NCI-H82 (cell line): ENCODE data around the gene FBL.
A peak's percentile ranks its signal among the peaks of the same experiment; 100 is the strongest.
"Not testable (repeated sequence)": the region's sequence is repeated elsewhere in the genome, so short reads cannot be mapped to it uniquely, and the experiment has no call there.

ENCODE experiments used
- DNase-seq: peaks from one replicate; lab custom pipeline; 2025; lab: John Stamatoyannopoulos, UW

Gene FBL

DNA sequence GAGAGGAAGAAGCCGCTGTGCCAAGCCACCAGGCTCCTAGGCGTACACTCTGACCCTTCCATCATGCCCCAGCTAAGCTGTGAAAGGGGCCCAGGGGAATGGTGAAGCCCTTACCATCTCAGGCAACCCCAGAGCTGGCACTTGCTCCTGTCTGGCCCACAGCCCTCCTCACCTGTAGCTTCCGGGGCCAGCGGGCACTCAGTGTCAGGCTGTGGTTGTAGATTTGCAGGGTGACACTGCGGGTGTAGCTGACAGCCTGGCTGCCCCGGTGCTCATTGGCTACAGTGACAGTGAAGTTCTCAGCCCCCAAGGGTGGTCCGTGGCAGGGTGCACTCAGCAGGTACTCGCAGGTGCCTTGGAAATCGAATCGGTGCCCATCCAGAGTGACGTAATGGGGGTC is 30.3 kb upstream of the FBL start:
- not testable (repeated sequence) for DNase-seq

DNA sequence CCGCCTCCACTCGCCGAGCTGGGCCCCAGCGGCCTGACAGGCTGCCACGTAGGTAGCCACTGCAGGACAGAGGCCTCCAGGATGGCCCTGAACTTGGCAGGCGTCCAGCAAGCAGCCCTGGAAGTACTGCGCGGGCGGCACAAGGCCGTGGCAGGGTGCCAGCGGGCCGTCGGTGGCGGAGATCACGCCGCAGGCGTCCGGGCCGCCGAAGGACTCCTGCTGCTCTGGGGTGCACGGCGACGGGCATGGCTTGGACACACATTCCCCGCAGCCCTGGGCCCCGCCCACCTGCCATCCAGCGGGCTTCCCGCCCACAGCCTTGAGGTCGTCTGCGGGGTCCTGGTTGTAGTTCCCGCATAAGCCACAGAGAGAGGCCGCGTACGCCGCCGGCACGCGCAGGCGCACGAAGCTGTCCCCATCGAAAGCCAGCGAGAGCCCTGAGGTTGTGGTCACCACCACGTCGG is 29.3 kb upstream of the FBL start:
- peak; percentile 64 for DNase-seq

DNA sequence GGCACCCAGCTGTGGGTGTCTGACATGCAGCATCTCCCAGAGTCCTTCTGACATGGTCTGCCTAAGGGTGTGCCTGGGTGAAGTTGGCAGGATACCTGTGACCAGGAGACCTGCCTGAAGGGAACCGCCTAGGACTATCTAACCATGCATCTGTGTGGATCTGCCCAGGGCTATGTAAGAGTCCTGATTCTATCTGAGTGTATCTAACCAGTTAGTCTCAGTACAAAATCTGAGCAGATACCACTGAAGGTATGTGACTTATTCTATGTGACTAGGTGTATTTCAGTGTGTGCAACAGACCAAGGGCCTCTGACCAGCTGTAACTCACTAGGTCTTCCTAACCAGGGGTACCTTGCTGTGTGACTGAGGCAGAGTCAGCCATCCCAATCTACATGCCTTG is 28.2 kb upstream of the FBL start:
- no peak for DNase-seq

DNA sequence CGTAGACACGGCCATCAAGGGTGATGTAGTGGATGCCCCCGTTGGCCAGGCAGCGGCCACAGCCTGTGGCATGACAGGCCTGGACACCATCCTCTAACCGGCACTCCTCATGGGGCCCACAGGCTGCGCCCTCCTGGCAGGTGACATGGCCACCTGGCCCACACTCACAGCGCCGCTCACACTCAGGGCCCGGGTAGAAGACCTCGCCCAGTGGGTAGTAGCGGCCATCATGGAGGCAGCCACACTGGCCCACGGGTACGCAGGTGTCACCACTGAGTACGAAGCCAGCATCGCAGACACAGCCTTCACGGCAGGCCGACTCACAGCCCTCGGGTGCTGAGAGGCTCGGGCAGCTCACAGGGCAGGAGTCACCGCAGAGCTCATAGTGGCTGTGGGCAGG is 27.2 kb upstream of the FBL start:
- DNase-seq: no peak

DNA sequence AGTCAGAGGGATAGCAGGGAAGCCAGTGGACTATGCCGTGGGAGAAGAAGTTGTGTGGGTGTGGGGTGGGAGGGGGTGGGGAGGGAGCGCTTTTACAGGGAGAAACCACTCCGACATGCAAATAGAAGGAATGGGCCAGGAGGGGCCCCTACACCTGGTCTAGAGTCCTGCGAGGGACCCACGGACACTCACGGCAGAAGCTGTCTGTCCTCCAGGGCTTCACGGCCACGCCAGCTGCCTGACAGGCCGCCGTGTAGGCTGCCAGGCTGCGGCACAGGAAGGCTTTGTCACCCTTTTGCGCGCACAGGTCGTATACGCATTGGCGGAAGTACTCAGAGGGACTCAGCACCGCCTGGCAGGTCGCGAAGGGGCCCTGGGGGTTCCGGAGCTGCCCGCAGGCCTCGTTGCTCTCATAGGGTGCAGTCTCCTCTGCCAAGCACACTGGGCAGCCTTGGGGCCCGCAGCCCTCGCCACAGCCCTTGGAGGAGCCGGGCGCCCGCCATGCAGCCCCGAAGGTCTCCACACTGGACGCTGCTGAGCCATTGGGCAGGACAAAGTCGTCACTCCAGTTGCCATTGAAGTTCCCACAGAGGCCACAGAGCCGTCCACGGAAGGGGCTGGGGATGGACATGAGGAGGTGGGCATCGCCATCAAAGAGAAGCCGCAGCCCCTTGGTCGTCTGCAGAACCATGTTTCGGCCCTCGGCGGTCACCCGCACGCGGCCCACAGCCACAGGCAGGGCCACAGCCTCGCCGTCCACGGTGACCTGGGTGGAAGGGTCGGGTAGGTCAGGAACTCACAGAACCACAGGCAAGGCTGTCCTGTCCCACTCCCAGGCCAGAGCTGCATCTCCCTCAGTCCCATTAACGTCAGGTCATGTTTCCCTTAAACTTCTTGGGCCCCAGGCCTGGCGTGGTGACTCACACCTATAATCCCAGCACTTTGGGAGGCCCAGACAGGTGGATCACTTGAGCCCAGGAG is 26.0 kb upstream of the FBL start:
- DNase-seq: no peak

DNA sequence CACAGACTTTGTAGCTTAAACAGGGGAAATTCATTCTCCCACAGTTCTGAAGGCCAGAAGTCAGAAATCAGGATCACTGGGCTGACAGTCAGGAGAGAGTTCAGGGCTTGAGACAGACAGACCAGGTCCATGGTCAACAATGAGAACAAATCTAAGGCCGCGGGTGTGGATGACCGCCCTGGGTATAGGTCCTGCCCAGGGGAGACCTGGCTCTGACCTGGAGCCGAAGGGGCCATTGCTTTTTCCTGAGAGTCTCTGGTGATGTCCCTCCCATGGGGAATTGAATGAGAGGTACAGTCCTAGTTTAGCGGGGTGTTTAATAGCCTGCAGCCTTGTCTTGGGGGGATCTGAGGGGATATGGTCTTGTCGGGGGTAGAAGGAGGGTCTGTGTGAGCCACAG is 25.2 kb upstream of the FBL start:
- DNase-seq: no peak

DNA sequence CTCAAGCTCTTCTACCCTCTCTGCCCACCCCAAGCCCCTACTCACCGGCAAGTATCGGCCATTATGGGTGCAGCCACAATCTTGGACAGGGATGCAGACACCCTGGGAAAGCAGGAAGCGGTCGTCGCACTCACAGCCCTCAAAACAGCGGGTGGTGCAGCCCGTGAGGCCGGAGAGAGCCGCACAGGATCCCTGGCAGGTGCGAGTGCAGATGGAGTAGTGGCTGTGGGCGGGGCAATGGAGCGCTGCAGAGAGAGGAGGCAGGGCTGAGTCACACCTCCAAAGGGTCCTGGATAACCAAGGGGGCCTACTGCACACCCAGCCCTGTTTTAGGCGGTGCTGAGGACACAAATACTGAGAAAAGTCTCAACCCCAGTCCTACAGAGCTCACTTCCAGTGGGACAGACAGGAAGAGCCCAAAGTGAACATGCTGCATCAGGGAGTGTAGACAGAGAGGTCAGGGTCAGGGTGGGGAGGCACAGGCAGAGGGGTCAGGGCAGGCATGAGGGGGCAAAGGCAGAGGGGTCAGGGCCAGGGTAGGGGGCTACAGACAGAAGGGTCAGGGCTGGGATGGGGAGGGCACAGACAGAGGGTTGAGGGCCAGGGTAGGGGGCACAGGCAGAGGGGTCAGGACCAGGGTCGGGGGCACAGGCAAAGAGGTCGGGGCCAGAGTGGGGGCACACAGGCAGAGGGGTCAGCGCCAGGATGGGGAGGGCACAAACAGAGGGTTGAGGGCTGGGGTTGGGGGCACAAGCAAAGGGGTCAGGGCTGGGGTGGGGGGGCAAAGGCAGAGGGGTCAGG is 24.2 kb upstream of the FBL start:
- peak; percentile 60 for DNase-seq

DNA sequence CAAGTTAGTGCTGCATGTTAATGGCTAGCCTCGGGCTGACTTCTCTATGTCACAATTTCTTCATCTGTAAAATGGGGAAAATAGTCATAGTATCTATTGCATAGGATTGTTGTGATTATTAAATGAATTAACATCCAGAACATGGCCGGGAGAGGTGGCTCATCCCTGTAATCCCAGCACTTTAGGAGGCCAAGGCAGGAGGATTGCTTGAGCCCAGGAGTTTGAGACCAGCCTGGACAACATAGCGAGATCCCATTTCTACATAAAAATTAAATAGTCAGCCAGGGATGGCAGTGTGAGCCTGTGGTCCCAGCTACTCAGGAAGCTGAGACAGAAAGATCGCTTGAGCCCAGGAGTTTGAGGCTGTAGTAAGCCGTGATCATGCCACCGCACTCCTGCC is 21.8 kb upstream of the FBL start:
- no peak for DNase-seq

DNA sequence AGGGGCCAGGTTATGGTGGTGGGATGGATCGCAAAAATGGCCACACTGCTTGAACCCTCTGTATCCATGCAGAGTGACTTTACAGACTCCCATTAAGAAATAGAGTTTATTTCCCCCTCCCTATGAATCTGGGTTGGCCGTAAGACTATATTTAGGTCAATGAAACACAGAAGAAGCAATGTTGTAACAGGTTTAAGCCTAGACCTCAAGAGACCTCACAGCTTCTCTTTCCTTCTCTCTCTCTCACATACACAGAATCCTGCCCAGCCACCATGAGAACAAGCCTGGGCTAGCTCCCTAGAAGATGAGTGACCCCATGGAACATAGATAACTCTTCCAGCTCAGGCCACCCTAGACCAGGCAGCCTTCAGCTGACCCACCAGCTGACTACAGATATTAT is 21.0 kb upstream of the FBL start:
- no peak for DNase-seq

DNA sequence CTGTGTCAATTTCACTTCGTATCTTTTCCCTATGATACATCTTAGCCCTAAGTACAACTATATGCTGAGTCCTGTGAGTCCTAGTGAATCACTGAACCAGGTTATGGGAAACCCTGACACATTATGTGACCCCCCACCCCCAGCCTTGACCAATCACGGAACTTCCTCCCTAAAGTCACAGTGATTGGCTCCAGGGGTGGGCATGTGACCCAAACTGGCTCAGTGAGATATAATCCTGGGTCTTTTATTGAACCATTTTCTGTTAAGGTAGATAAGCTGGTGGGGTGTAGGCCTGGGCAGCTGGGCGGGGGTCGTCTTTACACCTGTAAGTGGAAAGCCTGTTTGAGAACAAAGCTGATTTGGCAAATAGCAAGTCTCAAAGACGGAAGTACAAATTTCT is 19.8 kb upstream of the FBL start:
- DNase-seq: no peak

DNA sequence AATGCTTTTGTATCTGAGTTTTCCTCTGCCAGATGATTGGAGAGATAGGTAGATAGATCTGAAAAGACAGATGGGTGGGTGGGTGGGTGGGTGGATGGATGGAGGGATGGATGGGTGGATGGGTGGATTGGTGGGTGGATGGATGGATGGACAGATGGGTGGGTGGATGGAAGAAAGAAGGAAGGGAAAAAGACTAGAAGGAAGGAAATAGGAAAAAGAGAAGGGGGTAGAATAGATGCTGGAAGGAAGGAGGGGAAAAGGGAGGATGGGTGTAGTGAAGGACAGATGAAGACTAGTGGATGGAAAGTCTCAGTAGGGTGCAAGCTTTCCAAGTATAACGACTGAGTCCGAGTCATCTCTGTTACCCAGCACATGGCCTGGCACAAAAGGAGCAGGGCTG is 19.0 kb upstream of the FBL start:
- DNase-seq: no peak

DNA sequence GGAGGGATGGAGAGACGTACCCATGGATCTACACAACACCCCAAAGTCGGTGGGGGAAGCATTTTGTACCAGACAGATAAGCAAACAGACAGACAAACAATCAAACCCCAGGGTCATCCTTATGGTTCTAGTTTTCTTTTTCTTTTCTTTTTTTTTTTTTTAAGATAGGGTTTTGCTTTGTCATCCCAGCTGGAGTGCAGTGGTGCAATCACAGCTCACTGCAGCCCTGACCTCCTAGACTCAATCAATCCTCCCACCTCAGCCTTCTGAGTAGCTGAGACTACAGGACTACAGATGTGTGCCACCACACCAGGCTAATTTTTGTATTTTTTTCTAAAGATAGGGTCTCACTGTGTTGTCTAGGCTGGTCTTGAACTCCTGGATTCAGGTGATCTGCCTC is 17.9 kb upstream of the FBL start:
- DNase-seq: no peak

DNA sequence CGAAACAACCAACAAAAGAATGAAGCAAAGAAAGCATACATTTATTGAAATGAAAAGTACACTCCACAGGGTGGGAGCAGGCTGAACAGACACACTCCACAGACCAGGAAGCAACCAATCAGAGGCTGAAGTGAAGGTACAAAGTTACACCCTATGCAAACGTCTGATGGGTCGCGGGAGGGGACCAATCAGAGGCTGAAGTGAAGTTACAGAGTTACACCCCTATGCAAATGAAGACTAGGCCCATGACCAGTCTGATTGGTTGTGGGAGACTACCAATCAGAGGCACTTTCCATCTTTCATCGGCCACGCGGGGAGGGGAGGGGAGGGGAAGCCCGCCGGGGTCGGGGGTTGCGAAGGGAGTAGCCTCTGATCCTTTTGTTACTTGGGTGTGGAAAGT is 12.4 kb upstream of the FBL start:
- DNase-seq: peak; percentile 52

DNA sequence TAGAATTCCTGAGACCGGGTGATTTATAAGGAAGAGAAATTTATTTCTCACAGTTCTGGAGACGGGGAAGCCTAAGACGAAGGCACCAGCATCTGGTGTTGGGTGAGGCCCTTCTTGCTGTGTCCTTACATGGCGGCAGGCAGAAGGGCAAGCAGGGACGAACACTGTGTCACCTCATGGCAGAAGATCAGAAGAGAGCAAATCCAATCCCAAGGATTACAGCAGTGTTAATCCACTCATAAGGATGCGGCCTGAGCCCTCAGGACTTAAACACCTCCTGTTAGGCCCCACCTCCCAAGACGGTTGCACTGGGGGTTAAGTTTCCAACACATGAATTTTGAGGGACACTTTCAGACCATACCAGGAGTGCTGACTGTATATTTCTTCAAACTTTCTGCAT is 6.7 kb upstream of the FBL start:
- peak; percentile 99 for DNase-seq

DNA sequence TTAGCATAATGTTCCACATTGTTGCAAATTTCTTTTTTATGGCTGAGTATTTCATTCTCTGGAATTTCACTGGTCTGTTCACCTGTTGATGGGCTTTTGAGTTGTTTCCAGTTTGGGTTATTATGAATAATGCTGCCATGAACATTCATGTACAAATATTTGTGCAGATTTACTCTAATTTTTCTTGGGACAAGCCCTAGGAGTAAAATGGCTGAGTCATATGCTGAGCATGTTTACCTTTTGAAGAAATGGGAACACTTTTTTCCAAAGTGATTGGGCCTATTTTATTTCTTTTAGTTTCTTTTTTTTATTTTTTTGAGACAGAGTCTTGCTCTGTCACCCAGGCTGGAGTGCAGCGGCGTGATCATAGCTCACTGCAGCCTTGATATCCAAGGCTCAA is 4.7 kb upstream of the FBL start:
- DNase-seq: no peak

DNA sequence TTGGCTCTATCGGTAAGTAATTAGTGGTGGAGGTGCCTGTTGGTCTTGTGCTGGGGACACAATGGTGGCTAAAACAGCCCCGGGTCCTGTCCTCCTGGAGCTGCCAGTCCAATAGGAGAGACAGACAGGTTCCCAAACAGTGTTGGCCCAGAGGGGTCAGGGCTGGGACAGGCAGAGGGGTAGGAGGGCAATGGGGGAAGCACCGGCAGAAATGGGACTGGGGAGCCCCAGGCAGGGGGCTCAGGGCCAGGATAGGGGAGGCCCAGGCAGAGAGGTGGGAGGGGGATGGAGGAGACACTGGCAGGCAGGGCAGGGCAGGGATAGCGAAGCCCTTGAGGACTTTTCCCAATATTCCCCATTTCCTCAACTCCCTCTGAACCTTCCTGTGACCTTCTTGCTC is 2.2 kb upstream of the FBL start:
- no peak for DNase-seq

DNA sequence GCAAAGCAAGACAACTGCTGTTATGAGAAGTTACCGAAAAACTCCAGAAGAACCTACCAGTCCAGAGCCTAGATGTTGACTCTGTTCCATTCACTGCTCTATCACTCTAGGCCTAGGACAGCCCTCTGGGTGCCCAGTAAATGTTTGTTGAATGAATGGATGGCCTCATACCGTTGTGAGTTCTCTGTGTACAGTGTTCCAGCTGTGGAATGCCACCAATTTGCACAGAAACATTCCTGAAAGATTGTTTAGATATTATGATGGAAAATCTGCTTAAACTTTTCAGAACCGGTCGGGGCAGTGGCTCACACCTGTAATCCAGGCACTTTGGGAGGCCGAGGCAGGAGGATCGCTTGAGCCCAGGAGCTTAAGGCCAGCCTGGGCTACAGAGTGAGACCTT is 1.3 kb upstream of the FBL start:
- DNase-seq: no peak

DNA sequence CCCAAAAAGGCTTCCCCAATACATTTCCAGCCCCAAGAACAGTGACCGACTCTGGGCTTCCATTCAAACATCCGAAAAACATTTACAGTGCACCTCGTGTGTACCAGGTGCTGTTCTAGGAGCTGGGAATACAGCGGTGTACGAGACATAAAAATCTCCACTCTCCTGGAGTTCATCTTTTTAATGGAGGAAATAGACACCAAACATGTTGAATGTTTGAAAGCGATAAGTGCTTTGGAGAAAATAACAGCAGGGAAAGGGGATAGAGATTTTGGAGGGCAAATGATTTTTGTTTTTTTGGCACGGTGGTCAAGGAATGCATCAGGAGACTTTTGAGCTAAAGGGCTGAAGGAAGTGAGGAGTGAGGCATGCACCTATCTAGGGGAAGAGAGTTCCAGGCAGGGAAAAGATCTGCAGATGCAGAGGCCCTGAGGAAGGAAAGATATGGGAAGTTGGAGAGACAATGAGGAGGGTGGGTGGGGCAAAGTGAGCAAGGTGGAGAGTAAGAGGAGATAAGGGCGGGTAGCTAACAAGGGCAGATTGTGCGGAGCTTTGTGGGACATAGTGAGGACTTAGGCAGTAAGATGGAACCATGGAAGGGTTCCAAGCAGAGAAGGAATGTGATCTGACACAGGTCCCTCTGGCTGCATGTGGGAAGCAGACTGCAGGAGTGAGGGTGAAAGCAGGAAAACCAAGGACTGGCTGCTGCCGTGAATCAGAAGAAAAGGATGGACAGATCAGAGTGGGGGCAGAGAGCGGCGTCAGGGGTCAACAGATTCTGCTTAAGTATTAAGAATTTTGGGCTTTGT is 703 bp upstream of the FBL start:
- peak; percentile 34 for DNase-seq

DNA sequence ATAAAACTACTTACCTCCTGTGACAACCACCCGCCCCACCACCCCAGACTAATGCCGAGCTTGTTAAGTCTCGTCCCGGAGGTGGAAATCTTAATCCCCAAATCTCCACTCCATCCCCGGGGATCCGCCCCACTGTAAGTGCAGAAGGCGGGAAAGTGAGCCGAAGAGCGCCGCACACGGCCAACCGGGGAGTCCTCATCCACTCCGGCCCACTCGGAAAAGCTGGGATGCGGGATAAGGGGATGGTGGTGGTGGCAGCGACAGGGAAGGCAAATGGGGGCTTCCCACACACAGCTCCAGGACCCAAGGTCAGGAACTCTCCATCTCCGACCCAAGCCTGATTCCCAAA is 621 bp downstream of the FBL start:
- DNase-seq: peak; percentile 93

DNA sequence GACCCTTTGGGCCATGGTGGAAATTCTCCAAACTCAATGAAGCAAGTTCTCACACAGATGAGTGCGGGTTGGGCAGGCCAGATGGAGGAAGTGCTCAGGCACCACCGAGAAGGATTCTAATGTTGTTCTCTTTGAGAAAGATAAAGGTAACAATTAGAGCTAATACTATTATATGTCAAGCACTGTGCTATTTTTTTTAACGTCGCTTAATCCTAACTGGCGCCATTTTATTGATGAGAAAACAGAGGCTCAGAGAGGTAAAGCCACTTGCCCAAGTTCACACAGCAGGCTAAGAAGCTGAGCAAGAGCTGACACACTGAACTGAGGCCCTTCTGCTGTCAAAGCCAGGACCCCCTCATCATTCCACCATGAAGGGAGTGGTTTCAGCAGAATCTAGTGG is 1.0 kb downstream of the FBL start:
- DNase-seq: no peak

DNA sequence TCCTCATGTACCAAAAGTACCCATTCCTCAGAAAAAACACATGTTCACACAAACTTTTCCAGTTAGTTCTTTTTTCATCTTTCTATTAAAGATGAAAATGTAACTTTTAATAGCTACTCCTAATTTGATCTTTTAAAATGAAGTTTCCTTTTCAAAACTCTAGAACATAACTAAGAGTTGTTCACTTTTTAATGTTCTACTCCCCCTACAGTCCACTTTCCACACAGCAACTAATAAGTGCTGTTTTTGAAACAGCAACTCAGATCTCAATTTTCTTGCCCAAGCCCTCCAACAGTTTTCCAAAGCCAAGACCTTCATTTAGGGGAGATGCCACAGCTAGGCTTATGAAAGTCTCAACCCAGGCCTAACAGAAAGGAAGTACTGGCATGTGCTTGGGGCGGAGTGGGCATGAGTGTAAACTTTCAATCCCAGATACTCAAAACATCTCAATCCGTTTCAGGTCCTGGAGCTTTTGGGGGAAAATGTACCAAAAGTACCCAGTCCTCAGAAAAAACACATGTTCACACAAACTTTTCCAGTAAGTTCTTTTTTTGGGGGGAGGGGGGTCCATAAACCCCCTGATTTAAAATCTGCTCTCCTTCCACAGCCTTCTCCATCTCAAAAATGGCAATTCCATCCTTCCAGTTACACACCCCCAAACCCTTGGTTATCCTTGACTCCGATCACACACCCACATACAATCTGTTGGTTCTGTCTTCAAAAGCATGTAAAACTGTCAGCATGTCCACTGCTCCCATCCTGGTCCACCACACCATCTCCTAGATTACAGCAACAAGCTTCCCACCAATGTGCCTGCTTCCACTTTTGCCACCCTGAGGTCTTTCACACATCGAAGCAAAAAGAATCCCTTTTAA is 2.0 kb downstream of the FBL start:
- peak; percentile 55 for DNase-seq
